Hepatic stellate cell (primary cell): ENCODE measurements around the gene GRID2.
"Not testable (repeated sequence)": the region's sequence is repeated elsewhere in the genome, so short reads cannot be mapped to it uniquely, and the experiment has no call there.

Experiments
- DNase-seq: peaks from one replicate; pipeline ENCODE4 v3.0.0; 2011; ENCODE audit warnings: low spot score

The GRID2 gene

DNA sequence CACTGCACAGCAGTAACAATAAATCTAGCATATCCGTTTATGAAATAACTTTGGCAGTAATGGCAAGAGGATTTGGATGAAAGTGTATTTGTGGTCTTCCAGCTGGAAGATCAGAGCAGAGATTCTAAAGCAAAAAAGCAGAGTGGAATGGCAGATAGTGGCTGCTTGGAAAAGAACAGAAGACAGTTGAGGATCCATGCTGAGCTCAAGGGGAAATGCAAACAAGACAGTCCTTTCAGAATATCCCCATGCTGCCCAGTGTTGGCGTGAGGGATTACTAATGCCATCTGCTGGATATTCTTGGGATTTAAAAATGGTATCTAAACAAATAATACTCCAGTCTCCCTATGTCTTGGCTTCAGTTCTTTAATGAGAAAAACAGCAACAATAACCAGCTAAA lies 895.7 kb downstream of the GRID2 start:
- peak; percentile 6 for DNase-seq

DNA sequence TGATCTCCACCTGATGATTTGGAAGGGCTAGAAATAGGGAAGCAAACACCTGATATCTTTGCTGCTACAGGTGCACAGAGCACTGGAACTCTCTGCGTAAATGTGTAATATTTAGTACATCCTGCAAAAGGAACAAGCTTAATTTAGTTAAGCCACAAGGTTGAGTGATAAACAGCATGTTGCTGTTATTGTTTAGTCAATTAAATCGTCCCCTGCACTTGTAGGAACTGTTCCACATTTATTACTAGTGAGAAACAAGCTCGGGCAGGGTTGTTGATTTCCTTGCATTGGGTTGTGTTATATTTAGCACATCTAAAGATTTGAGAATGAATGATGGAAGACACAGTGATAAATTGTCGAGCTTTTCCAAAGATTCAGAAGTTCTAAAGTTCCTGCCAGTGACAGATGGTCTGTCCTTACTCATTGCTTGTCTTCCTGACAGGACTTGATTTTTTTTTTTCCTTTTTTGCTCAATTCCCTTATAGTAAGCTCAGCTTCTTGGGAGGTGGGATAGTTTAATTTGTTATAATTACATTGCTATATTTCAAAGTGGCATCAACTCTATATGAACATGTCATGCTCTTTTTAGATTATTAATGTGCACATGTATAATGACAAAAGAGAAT lies 897.8 kb downstream of the GRID2 start:
- no peak for DNase-seq

DNA sequence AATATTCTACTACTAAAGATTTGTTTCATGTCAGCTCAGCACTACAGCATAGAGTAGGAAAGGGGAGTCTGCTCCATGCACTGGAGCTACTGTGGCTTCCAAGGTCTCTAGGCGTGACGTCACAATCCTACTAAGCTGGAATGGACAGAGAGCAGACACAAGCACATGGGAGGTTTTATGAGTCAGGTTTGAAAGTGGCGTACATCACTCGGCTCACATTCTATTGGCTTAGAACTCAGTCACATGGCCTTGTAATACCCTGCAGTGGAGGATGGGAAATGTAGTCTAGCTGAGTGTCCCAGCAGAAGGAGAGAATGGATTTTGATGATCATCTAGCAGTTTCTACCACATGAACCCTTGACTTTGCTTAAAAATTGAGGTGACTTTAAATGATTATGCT lies 899.9 kb downstream of the GRID2 start:
- no peak for DNase-seq

DNA sequence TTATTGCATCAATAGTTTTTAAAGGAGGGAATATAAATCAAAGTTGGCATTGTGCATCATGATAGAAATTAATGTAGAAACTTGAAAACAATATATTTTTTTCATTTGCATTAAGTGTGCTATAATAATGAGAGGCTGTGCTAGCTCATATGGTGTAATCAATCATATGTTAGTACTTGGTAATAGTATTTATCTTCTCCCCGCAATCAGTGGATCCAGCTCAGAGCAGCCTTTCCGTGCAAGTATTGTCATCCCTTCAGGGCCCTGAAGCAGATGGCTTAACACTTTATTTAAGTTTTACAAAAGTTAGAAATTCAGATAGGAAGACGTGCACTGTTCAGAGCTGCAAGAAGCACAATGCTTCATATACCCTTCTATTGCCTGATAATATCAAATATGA lies 908.5 kb downstream of the GRID2 start:
- DNase-seq, result no peak

DNA sequence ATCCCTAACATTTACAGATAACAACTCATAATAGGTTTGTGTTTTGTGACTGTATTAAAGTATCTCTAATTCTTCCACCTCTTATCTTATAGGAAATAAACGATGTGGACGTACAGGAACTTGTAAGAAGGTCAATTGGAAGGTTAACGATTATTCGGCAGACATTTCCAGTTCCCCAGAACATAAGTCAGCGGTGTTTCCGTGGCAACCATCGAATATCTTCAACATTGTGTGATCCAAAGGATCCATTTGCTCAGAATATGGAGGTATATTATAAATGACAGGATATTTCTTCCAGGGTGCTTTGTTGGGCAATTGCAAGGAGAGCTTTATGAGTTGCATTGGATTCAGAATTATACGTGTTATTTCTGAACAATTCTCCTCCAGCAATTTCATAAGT lies 912.9 kb downstream of the GRID2 start:
- no peak for DNase-seq

DNA sequence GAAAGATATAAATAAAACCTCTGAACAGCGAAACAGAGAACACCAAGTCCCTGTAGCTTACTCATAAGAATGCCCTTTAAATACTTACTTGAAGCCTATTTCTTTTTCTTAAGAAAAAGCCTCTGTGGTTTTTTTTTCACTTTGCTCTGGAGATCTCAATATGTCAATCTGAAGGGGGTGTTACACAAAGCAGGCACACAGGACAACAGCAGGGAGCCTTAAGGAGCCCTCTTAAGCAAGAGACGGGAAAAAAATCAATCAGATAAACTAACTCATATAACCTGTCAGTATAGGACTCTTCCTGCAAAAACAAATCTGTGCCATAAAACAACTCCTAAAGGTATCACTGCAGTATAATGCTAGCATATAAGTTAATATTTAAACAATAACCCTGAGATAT lies 913.7 kb downstream of the GRID2 start:
- DNase-seq, result no peak

DNA sequence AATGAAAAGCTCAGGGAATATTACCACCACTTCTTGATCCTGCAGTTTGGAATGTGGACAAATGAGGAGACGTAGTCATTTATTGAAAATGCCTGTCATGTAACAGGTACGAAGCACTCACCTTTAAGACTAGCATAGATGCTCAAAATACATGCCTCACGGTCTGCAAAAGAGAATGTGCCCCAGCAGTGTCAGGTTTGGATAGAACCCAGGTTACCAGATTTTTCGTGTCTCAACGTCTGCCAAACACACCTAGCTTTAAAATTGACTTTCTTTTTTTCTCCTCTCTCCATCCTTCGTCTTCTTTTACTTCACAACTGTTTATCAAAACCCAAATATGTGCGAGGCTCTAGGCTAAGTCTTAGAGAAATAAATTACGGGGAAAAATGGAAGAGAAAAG lies 918.0 kb downstream of the GRID2 start:
- DNase-seq, result no peak

DNA sequence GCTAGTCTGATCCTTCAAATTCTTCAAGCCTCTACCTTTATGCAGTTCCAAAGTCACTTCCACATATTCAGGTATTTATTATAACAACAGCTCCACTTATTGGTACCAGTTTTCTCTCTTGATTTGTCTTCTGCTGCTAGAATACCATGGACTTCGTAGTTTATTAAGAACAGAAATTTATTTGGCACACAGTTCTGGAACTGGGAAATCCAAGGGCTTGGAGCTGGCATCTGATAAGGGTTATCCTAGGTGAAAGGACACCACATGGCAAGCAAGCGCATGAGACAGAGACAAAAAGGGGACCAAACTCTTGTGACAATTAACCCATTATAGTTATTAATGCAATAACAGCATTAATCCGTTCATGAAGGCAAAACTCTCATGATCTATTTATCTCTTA lies 924.3 kb downstream of the GRID2 start:
- no peak for DNase-seq

DNA sequence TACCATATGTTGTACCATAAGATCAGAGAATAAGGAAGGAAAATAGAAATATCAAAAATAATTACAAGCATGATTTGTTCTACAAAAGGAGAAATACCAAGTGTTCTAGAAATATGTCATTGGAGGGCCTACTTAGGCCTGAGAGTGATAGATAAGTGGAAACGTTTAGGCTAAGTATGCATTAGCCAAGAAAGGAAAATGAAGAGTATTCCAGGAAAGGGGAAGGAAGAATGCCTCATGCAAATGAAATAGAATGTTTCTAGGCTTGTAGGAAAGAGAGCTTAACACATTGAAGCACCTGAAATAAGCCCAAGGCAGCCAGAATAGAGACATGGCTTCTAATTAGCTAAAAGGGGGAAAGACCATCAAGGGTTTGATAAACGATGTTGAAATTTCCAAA lies 929.1 kb downstream of the GRID2 start:
- DNase-seq, result no peak

DNA sequence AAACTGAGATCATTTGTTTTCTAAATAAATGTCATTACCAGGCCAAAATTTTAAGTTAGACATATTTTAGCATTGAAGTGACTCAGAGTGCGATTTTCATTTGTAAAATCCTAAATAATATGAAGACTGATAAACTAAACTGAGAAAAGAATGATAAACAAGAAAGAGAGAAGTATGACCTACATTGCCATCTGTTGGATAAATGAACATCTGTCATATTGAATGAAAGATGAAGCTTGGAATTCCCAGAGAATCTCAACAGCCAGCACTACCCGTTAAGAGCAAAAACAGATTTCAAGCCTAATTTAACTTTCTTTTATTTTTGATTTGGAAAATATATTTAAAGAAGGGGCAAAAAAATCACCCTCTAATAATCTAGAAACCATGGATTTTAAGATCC lies 933.8 kb downstream of the GRID2 start:
- no peak for DNase-seq

DNA sequence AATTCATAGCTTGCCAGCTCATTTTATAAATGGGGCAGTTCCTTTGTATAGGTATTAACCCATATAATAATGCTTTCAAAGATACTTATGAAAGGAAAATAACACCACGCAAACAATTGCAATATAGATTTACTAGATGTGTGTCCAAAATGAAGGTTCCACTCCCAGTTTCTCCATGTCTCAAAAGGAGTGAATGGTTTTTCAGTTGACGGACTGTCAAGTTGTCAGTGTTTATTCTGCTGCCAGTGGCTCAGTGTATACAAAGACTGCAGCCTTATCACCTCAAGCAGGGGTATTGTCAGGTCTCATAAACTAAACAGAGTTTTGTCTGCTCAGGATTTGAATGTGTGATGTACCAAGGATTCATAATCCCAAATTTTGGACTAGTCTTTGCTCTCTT lies 939.5 kb downstream of the GRID2 start:
- DNase-seq, result no peak

DNA sequence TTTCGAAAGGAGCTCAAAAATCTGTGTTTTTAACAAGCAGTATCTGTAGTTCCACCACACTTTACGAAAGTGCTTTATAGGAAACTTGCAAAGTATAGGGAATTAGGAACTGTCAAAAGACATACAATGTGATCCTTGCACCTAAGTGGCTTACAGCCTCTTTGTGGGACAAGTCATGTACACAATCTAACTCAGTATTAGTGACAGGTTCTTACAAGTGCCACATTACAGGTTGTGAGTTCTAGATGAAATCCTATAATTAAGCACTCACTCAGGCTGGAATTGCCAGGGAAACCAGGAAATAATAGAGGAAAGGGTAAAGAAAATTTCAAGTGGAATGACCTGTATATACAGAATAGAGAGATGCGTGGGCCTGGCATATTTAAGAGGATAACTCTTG lies 957.4 kb downstream of the GRID2 start:
- DNase-seq, result no peak

DNA sequence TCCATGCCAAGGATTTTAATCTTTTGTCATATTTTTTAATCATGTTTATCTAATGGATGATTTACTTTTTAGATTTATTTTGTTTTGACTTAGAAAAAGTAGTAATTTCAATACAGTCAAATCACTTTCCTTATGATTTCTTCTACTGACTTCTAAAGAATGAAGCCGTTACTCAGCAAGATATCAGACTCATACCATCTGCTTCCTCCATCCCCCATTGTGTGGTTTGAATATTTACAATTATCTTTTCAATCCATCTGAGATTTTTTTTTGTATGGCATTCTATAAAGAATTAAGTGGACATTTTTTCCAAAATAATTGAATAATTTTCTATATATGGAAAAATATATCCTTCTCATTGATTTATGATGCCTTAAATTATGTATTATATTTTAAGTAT lies 959.4 kb downstream of the GRID2 start:
- DNase-seq, result no peak

DNA sequence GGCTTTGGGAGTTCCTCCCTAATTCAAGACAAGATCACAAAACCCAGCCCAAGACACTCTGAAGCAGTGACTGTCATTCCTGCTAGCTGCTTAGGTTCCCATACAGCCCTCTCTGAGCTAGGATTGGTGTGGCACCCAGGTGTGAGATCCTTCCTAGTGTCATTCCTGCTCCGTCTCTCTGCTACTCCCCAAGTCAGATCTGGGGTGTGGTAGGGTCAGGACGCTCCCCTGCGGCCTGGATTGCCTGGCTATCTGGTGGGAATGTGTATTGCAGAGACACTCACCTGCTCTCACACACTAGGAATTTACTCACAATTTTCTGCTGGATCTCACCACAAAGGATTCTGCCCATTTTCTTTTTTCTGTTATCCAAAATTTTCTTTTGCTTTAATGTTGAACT lies 964.0 kb downstream of the GRID2 start:
- DNase-seq, result no peak

DNA sequence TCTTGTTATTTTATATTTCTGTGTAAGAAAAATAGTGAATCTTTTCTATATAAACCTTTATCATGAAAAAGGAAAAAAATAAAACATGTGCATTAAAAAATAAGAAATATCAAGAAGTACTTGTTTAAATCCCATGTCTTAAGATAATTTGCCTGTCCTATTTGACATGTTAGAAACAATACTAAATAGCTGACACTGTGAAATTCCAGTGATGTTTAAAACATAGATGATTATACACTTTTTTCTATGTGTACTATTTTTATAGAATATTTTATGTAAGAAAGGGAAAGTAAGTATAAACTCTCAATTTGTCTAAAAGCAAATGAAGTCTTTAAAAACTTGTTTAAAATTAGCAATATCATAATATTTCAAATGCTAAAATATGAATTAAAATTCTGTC lies 981.6 kb downstream of the GRID2 start:
- DNase-seq, result no peak

DNA sequence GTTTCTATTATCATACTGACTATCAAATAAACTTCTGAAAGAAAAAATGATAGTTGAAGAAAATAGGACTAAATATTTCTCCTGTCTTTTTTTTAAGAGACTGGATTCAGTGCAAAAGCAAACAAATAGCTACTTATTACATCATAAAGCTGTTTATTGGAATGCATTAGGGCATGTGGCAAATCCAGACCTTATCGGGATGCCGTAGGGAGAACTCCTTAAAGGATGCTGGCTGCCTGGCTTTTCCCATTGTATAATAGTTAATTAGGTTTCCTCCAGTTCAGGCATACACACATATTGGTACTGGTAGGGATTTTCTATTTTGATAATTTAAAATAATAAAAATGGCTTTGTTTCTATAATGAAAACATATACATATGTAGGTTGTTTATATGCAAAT lies 985.5 kb downstream of the GRID2 start:
- no peak for DNase-seq

DNA sequence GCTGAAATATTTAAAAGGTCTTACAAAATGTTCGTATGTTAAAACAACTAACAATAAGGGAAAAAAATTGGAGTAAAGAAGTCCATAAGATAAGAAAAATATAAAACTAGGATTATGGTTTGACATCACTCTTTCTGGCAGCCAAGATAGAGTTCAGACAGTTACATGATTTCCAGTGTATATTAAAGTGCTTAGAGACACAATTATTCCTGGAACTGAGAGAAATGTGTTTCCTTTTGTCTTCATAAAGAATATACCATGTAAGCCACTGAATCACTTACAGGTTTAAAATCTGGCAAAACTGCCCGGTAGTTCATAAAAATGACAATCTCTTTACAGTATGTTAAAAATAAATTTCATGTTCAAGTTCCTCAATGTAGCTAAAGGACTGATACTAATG lies 986.1 kb downstream of the GRID2 start:
- DNase-seq, result no peak

DNA sequence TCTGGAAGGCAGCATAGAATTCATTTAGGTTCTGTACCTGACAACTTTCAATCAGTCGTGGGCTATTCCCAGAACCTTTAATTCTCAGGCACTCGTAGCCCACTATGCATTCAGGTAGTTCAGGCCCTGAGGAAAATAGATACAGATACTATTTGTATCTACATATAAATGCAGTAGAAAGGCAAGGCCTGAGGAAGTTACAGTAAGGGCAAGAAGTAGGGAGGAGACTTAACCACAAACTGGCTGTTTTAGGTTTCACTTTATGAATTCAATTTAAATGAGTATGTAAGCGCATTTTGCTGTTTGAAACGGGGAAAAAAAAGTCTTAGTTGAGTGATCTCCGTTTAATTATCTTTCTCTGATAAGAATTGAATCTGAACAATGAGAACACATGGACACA lies 995.4 kb downstream of the GRID2 start:
- DNase-seq, result no peak

DNA sequence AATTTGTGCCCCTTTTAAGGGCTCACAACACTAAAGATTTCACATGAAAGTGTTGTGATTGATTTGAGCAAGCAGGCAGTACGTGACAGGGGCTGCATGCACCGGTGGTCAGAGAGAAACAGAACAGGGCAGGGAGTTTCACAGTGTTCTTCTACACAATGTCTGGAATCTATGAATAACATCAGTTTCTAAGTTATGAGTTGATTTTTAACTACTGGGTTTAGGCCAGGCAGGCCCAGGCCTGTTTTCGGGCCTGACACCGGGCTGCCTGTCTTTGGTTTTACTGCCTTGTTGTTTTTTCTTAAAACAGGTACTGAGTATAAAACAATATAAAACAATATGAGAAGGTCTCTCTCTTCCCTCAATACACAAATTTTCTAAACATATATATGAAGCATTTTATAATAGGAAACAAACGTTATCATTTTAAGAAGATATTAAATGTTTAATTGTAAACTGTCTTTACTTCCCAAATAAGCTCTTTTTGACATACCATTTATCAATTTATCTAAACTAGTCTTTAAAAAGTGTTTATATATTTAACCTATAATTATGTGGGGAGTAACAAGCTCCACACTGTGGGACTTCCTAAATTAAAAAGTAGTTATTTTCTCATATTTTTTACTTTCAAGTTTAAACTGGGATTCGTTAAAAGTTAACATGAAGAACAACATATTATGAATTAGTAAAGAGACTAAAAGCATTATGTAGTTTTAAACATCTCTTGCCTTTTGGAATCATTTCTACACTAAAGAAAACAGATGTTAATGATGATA lies 997.2 kb downstream of the GRID2 start:
- not testable (repeated sequence) for DNase-seq

DNA sequence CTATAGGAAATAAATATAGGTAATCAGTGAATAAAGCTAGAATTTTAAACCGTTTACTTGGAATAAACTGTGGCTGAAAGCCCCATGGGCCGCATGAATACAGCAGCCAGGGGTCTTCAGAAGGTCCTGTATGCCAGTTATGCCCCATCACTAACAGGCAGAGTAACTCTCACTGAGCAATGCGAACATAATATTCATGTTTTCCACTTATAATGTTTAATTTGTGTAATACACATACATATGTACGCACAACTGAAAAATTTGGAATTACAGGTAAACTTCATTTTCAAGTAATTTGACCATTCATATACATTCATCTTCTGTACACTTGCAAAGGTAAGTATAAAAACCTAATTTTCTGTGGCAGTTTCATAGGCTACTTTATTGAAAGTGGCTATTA lies 998.5 kb downstream of the GRID2 start:
- DNase-seq, result no peak

DNA sequence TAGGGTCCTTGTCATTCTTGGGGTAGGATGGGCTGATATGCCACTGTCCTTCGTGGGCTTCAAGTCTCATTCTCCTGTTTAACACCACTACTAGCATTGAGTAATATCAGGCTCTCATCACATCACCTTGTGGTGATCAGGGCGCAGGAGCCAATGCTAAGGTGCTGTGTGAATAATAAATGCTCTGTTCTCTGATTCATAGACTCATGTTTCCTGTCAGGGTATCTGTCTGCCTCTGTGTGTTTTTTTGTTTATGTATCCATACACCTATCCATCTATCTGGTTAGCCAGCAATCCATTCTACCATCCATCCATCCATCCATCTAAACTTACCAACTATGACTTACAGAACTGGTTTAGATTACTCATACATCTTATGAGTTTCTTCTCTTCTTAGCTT lies 999.7 kb downstream of the GRID2 start:
- no peak for DNase-seq

DNA sequence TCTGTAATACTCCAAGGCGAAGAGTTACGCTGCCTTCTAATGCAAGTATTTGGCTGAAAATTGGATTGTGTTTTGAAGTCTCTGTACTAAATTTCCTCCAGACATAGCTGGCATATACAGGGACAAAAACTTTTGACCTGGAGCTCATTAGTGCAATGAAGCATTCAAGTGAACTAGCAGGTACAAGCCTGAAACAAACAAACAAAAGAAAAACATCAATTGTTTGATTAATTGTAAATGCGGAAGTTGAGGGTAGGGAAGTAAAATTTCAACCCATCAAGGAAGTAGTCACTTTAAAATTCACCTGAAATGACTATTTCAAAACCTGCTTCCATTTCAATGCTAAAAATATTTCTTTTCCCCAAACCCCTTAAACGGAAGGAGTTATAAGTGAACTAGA lies 1008.5 kb downstream of the GRID2 start:
- no peak for DNase-seq

DNA sequence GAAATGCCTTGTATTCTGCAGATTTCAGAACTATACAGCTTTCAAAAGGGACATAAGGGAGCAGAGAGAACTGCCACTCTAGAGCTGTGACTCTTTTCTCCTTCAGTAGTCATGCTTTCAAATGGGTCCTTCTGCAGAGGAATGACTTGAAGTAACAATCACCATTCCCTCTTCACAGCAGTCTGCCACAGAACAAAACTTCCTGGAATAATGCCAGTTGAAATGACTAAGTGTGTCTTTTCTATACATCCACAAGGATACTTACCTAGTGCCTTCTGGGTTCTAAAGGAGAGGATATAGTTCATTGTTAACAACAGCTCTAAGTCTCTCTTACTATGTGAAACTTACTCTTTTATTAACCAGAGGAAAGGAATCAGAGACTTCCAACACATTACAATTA lies 1009.4 kb downstream of the GRID2 start:
- no peak for DNase-seq

DNA sequence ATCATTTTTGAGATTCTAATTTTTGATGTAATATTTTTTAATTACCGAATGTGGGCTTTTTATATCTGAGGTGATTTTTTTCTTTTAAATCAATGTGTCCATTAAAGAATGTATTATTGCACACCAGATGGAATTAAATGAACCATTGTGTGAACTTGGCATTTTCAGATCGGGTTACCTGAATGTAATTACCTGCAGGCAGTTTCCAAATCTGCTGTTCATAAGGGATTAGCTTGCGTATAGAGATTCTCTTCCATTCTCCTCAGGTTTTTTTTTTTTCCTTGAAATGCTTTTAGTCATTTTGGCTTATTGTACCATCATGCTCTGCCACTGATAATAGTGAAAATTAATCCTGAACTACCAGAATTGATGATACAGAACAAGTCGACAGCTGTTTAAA lies 1013.3 kb downstream of the GRID2 start:
- DNase-seq, result no peak
